Hepatic stellate cell (primary cell): ENCODE measurements around the gene CTDSPL.

Experiments used
- DNase-seq: peaks from one replicate; pipeline ENCODE4 v3.0.0; 2011; ENCODE audit warnings: low spot score

Gene CTDSPL

DNA sequence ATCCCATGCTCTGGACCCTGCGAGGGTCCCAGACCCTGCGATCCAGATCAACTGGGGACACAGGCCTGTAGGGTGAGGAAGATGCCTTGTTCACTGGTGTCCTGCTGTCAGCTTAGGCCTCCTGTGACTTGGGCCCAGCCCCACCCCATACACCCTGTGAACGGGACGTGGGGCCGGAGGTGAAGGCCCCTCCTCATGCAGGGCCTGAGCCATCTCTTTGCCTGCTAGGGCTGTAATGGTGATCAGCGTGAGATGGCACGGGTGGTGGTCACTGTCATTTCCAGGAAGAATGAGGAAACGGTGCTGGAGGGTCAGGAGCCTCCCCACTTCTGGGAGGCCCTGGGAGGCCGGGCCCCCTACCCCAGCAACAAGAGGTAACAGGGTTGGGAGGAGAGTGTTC is 141.3 kb downstream of the CTDSPL start:
- DNase-seq = no peak

DNA sequence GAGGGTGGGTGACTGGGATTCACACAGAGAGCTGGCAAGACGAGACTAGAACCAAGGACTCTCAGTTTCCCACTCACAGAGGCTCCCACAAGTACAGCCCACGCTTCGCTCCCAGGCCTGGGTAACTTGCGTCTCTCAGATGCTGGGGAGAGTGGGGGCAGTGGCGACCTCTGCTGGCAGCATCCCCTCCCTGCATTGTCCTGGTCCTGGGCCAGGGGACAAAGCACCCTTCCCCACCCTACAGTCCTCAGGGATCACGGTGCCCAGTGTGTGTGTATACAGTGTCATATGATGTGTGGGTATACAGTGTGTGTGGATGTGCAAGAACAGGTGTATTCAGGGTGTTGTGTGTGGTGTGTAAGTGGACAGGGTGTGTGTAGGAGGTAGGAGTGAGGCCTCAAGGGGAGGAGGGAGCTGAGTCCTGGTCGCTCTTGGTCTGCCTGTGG is 141.7 kb downstream of the CTDSPL start:
- peak; percentile 71 for DNase-seq

DNA sequence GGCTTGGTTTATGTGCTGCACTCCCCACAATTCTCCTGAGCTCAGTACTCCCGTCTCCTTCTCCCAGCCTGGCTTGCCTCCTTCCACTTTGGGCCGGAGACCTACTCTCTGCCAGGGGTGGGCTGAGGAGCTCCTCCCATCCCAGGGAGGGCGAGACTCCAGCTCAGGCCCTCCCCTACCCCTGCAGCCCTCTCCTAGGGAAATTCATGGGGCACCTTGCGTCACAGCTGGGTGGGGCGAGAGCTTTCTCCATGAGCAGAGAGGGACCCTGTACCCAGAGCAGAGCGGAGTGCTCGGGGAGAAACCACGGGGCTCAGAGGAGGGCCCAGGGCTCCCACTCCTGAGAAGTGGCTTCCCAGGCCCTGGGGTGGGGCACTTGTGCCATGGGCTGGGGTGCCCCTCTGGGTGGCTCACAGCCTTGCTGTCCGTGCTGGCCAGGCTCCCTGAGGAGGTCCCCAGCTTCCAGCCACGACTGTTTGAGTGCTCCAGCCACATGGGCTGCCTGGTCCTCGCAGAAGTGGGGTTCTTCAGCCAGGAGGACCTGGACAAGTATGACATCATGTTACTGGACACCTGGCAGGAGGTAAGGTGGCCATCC is 142.2 kb downstream of the CTDSPL start:
- DNase-seq = no peak

DNA sequence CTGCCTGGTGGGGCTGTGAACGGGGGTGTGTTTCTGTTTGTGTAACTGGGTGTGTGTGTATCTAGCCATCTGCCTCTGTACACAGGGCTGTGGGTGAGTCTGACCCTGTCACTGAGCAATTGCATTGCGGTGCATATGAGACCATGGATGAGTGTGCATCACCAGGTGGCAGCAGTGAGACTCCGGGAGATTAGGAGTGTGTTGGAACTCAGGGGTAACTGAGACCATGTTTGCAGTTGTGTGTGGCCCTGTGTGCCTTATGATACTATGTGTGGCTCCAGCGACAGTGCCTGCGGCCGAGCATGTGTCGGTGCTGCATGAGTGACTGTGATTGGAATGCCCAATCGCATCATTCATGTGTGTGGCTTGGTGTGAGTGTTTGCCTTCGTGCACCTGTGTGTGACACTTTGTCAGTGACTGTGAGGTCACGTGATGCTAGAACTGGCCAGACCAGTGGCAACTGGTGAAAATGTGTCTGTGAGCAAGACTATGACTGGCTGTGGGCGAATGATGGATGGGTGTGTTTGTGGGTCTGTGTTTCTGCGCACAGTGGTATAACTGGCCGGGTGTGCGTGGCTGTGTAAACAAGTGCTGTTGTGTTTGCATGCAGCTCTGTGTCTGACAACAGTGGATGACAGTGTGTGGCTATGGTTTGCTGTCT is 142.9 kb downstream of the CTDSPL start:
- DNase-seq = peak; percentile 77

DNA sequence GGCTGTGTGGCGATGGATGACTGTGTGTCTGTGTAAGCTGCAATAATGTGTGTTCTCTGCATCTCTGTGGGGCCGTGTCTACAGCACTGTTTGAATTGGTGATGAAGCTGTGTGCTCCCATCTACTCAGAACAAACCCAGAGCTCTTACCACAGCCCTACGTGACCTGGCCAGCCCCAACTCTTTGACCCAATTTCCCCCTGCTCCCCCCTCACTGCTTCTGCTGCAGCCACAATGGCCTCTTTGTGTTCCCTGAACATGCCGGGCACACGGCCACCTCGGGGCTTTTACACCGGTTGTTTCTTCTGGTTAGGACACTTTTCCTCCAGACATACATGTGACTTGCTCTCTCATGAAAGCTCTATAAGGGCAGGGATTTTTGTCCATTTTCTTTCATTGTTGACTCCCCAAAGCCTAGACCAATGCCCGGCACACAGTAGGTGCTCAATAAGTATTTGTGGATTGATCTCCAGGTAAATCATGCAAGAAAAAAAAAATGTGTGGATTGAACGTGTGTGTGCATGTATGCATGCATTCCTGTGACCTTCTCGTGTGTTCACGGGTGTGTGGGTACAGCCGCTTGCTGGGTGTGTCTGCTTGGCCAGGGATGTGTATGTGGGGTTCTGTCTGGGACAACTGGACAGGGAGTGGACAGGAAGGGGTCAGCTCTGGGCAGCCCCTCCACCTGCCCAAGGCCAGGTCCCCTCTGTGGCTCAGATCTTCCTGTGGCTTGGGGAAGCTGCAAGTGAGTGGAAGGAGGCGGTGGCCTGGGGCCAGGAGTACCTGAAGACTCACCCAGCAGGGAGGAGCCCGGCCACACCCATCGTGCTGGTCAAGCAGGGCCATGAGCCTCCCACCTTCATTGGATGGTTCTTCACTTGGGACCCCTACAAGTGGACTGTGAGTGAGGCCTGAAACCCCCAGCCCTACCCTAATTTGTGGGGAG is 143.7 kb downstream of the CTDSPL start:
- DNase-seq = no peak

DNA sequence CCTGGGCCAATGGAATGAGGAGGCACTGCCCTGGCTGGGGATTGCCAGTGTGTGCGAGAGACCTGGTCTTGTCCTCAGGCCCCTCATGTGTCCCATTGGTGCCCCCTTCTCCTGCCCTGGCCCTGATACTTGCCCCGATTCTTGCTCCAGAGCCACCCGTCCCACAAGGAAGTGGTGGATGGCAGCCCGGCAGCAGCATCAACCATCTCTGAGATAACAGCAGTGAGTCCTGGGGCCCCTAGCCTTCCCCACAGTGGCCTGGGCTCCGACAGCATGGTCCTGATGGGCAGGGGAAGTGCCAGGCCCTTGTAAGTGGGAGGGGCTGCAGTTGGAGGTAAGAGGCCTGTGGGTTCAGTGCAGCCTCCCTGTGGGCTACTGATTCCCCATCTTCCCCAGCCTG is 144.4 kb downstream of the CTDSPL start:
- no peak for DNase-seq

DNA sequence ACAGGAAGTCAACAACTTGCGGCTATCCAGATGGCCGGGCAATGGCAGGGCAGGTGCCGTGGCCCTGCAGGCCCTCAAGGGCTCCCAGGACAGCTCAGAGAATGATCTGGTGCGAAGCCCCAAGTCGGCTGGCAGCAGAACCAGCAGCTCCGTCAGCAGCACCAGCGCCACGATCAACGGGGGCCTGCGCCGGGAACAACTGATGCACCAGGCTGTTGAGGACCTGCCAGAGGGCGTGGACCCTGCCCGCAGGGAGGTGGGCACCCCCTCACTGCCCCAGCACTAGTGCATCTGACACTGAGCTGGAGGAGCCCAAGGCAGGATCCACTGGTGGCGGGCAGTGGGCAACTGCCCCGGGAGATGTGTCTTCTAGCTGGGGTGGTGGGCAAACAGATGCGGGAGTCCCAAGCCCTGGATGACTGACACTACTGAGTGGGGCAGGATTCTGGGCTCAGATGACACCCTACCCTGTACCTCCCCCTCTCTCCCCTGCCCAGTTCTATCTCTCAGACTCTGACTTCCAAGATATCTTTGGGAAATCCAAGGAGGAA is 144.8 kb downstream of the CTDSPL start:
- DNase-seq = no peak

DNA sequence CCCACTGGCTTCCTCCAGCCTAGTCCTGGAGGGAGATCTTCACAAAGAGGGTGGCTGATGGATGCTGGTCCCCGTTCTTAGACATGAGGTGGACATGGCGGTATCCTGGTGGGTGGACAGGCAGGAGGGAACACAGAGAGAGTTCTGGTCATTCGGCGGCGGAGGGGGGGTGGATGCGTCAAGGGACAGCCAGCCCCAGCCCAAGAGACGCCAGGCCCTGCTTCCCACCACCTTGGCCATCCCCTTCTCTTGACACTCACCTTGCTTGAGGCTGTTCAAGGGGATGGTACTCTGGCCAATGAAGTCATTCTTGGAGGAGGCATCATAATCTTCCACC is 146.0 kb downstream of the CTDSPL start:
- DNase-seq = no peak

DNA sequence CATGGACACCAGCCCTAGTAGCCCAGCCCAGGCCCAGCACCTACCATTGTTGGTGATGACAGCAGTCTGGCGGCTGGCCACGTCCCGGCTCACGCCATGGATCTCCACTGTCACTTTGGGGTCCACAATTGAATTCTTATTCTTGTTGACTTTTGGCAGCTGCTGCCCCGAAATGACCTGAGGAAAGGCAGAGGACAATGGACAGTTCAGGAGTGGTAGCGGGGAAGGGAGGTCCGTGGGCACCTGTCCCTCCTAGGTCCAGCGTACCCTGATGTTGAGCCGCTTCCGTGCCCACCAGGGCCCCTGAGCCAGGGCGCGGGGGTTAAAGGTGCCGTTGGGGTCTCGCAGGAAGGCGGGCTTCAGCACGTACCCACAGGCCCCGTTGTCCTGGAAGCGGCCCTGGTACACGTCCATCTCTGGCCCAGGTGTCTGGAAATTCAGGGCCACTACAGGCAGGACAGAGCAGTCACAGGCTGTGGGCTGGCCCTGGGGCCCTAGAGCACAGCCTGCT is 146.6 kb downstream of the CTDSPL start:
- DNase-seq = no peak

DNA sequence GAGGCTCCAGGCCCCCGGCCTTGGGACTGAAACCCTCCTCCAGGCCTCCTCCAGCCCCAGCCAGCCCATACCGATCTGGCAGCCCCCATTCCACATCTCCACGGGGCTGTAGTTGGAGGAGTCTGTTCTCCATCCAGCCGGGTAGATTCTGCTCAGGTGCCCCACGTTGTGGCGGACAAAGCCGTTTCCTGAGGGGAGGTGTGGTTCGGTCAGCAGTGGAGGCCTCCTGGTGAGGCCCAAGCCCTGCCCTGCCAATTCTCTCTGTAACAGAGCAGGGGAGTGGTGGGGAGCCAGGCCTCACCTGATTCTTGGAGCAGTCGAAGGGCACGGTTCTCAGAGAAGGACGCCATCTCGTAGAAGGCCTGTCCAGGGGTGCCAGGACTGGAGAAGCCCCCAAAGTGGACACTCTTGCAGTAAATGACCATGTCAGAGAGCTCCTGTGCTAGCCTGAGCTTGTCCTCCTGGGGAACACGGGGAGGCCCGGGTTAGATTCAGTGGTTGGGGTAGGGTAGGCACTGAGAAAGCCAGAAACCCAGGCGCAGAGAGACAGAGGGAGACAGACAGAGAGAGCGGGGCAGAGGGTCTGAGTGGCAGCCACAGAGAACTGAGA is 147.4 kb downstream of the CTDSPL start:
- no peak for DNase-seq

DNA sequence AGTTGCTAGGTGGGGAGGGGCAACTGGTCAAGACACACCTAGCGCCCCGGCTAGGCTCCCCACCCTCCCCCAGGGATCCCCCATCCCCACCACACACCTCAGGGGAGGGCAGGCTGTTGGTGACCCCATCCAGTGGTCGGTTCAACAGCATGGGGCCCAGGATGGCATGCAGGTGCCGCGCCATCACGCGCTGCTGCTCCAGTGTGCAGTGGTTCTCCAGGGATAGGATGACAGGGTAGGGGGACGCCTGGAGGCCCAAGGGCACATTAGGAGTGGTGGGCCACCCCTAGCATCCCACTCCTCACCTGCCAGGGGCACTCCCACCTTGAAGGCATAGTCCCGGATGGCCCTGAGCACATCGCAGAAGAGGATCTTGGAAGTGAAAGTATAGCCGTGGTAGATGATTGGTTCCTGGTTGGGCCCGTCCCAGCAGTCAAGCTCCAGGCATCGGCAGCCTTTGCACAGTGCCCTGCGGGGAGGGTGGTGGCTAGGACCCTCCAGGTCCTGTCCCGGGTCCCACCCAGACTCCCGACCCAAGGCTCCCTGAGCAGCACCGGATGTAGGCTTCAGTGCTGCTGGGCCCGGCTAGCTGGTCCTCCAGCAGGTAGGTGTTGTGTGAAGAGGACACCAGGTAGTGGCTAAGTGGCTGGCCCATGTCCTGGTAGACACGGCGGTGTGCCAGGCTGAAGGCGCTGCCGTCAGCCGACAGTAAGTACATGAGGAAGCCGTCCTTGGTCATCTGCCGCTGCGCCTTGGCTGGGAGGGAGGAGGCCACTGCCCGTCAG is 148.3 kb downstream of the CTDSPL start:
- no peak for DNase-seq

DNA sequence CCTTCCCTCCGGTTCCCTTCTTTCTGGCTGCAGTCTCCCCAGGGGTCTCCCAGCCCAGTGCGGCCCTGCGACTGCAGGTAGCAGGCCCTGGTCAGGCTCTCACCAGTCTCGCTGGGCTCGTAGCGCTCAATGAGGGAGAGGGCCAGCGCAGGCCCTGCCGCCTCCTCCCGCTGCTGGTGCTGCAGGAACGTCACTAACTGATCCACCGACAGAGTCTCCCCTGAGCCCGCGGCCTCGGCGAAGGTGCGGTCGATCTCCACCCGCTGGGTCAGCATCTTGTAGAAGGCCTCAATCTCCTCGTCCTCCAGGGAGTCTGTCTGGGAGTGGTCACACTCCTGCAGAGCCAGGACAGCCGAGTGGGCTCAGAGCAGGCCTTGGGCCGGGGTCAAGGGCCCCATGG is 149.4 kb downstream of the CTDSPL start:
- no peak for DNase-seq

DNA sequence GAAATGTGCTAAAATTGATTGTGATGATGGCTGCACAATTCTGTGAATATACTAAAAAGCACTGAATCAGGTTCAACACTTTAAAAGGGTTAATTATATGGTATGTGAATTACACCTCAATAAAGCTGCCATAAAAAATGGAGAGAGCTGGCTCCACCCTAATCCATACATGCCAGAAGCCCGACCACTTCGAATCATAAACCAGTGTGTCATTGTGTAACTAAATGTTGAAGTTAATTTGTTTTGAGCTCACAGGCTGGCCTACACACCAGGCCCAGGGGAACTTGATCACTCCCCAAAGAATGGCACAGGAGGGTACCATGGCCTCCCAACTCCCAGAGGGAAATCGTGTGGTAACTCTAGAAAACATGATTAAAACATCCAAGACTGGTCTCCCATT is 153.8 kb downstream of the CTDSPL start:
- no peak for DNase-seq

DNA sequence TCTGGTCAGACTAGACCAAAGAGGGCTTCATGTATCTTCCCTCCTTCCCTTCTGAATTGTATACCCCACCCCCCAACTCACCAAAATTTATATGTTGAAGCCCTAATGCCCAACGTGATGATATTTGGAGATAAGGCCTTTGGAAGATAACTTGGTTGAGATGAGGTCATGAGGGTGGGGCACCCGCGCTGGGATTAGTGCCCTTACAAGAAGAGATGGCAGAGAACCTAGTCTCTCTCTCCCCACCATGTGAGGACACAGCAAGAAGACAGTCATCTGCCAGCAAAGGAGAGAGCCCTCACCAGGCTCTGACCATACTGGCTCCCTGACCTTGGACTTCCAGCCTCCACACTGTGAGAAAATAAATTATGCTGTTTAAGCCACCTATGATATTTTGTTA is 154.3 kb downstream of the CTDSPL start:
- DNase-seq = no peak

DNA sequence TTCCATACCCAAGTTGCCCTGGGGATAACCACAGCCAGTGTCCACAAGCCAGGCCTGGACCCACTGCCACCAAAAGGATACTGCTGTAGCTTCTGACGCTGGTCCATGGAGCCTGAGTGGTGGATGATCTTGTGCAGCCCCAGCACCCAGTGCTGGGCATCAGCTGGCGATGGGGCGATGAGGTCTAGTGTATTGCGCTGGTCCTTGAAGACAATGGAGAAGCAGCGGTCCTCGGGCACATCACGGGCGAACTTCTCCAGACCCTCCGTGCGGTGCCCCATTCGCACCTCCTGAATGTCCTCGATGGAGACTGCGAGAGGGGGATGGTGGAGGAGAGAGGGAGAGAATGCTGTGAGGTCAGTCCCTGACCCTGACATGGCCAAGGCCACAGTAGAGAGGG is 154.7 kb downstream of the CTDSPL start:
- no peak for DNase-seq

DNA sequence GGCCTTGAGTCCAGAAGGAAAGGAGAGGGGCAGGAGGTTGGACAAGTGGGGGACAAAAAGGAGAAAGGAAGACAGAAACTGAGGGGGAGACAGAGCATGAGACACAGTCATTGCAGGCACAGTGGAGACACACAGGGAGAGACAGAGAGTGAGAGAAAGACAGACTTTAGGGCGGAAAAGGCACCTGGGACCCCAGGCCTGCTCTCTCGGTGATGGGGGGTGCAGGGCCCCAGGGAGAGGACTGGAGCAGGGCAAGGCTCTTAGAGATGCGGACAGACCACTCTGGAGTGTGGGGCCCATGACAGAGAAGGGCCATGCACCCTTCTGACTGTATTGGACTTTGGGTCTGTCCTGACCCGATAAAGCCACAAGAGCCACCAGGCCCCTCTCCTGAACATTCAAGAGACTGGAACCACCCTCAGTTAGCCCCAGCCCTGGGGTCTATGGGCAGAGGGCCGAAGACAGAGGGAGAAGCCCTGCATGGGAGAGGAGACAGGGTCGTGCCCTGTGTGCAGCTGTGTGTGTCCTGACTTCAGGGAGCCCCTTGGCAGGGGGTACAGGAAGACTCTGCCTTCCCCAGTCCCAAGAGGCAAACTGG is 155.3 kb downstream of the CTDSPL start:
- DNase-seq = no peak

DNA sequence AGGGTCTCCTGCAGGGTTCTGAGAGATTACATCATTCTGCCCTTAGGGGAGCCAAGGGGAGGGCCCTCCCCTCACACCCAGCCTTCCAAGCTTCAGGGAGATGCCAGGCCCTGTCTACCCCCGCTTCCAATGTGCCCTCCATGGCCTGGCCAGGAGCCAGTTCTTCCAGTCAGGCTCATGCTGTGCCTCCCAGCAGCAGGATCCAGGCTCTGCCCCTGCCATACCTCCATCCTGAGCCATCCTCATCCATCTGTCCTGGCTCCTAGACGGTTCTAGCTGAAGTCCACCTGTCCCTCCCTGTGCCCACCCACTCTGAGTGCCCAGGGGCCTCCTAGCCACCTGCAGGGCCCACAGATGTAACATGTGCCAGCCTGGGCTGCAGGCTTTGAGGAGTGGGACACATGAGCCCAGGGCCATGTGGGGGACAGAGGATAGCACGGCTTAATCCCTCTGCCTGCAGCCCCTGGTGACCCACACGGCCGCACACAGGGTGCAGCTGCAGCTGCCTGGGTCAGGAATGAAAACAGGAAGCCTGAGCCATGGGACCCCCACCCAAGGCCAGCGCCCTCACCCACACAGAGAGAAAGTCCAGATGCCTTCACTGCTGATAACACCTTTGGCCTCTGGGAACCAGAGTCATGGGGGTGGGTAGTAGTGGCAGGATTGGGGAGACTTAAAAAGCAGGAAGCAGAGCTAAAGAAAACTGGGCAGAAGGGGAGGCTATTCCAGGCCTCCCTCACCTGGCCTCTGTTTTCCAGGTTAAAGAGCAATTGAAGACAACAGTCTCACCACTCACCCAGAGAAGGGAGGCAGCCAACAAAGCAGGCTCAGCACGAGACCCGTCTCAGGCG is 156.0 kb downstream of the CTDSPL start:
- no peak for DNase-seq

DNA sequence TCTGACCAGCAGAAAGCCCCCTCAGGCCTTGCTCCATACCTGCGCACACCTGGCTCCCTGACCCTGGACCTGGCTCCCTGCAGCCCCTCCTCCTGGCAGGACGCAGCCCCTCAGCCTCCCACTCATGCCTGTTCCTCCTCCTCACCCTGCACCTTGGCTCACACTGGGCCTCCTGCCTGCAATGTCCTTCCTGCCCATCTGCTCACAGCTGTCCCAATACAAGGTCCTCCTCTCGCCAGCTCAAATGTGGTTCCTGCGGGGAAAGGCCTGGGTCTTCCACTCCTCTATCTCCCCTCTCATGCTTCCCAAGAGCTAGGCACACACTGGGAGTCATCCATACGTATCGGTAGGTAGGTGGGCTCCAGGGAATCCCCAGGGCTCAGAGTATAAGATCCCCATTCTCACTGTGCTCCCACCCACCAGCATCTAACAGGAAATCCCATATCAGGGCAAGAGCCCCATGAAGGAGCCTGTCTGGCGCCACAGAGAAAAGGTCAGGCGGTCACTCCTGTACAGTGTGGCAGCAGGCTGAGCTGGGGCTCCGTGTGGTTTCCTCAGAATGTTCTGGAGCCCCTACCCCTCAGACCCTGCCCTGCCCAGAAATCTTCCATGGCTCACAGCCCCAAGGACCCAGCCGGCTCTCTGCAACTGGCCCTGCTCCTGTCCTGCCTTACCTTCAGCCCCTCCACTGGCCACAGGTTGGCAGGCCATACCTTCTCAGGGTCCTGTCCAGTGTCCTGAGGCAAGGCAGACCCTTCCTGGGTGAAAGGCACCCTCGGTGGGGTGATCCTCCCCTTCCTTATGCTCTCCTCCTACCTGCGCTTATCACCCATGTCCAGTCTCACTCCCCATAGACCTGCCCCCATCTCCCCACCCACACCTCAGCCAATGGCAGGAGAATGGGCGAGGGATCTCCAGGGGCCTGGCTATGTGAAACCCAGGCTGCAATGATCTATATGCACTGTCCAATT is 156.9 kb downstream of the CTDSPL start:
- DNase-seq = no peak
